Kidney (tissue), 14 donors: ENCODE data around the gene FBXO34. TPM values are rescaled to one million over a fixed set of nuclear protein-coding genes. Genes with fewer than 3 reads are reported as not detected.

Experiments
- DNase-seq, 5 donors: peaks; one replicate each; pipeline ENCODE4 v3.0.0-alpha.2; 2013 to 2020
- FAIRE-seq: peaks from 2 replicates; lab custom pipeline; 2012; peaks lifted over from hg19 to GRCh38; lab: Jason Lieb, UNC
- H3K27ac ChIP-seq, 2 donors: one replicate each; pipeline ENCODE4 v1.7.0; 2013; ENCODE audit warnings: low read depth in 2 of 2, low read length in 2 of 2, inconsistent platforms in 1 of 2
- H3K27me3 ChIP-seq: one replicate; pipeline ENCODE4 v1.7.1; 2013; ENCODE audit warnings: low read length, inconsistent platforms; ENCODE audit not compliant: control insufficient read depth, insufficient read depth
- H3K36me3 ChIP-seq, 3 donors: one replicate each; pipeline versions ENCODE4 v1.7.0 to v1.7.1; 2013; ENCODE audit warnings: low read length in 3 of 3, control low read depth in 1 of 3, inconsistent platforms in 1 of 3; ENCODE audit not compliant: insufficient read depth in 3 of 3, control insufficient read depth in 2 of 3
- H3K4me1 ChIP-seq, 3 donors: one replicate each; pipeline versions ENCODE4 v1.7.0 to v1.7.1; 2013; ENCODE audit warnings: low read length in 3 of 3, inconsistent platforms in 1 of 3, low read depth in 1 of 3; ENCODE audit not compliant: control insufficient read depth in 2 of 3, insufficient read depth in 2 of 3
- H3K4me3 ChIP-seq, 3 donors: one replicate each; pipeline versions ENCODE4 v1.7.0 to v1.8.1; 2013; ENCODE audit warnings: low read length in 3 of 3, control low read depth in 1 of 3, inconsistent platforms in 1 of 3
- H3K9ac ChIP-seq, 3 donors: one replicate each; pipeline versions ENCODE4 v1.7.0 to v1.7.1; 2013; ENCODE audit warnings: low read length in 3 of 3, control low read depth in 1 of 3, inconsistent platforms in 1 of 3
- H3K9me3 ChIP-seq, 3 donors: one replicate each; pipeline versions ENCODE4 v1.7.0 to v1.7.1; 2013; ENCODE audit warnings: low read length in 3 of 3, control low read depth in 1 of 3, inconsistent platforms in 1 of 3; ENCODE audit not compliant: control insufficient read depth in 2 of 3, insufficient read depth in 1 of 3
- intact Hi-C: fragments of 100-400 bp; cut with DNase I; formaldehyde crosslinking; loops from one replicate; pipeline ENCODE4 v1.11.1; 2022
- polyA plus RNA-seq: library from polyadenylated mRNA; stranded (reverse); fragments of 350-450 nt; fragmentation: Illumina TruSeq; extraction: RNeasy Lipid Tissue Mini Kit (QIAGEN cat#74804); gene quantifications from one replicate; pipeline ENCODE4 v1.2.3, GENCODE V29; 2014; ENCODE audit warnings: low read depth, low replicate concordance; ENCODE audit not compliant: insufficient read depth
- total RNA-seq: library from RNA; stranded (reverse); fragmentation: NEBNext Ultra II Directional; extraction: Animal tissue kit (Norgen Biotek cat#: 25700); gene quantifications from one replicate; pipeline ENCODE4 v1.2.1, GENCODE V29; 2021
- TF ChIP-seq, protein P1 (sequence below): IDR thresholded peaks from 3 replicates; pipeline ENCODE4 v1.5.1; 2012; ENCODE audit warnings: mild to moderate bottlenecking, moderate library complexity, borderline replicate concordance; ENCODE audit not compliant: insufficient read depth; ENCODE audit errors: extremely low read depth
- donor health status: control.
- donor health status: control.
- donor health status: control.
- donor health status: control.
- donor health status: control.
- donor health status: DM: yes; HTN: yes; CAD: no.
- donor health status: Normal renal cell carcinoma (clear cell type).

FBXO34 gene
- total and polyA plus RNA-seq, 2 donors from 2014 or later, result 12.8 to 38.5 TPM

DNA sequence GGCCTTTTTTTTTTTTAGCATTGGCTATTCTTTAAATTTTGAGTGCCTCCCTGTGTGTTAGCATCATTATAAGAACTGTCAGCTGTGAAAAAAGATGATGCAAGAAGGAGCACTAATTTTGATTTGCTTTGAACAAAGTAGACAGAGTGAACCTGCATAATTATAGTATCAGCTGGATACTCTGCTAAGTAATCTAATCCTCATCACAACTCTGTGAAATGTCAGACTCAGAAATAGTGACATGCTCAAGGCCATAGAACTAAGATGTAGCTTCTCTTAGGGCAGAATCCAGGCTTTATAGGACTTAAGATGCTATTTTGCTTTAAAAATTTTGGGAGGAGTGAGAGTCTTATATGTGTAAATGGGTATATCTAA is 31.9 kb downstream of the FBXO34 start:
- Histone ChIP-seq H3K9ac (no peak overlapping the region), H3K4me1 (peaks cover 0 to 11% (median 4%) of the 10 kb centered on the region in 3 donors), H3K36me3 (peaks cover 0 to 3% (median 0%) of the 10 kb centered on the region in 3 donors), H3K9me3 (no peaks in the 10 kb centered on the region), H3K27ac (no peak overlapping the region), H3K27me3 (no peaks in the 10 kb centered on the region), H3K4me3 (no peak overlapping the region)
- intact Hi-C loops, result no loop called here
- TF ChIP-seq, protein P1, sequence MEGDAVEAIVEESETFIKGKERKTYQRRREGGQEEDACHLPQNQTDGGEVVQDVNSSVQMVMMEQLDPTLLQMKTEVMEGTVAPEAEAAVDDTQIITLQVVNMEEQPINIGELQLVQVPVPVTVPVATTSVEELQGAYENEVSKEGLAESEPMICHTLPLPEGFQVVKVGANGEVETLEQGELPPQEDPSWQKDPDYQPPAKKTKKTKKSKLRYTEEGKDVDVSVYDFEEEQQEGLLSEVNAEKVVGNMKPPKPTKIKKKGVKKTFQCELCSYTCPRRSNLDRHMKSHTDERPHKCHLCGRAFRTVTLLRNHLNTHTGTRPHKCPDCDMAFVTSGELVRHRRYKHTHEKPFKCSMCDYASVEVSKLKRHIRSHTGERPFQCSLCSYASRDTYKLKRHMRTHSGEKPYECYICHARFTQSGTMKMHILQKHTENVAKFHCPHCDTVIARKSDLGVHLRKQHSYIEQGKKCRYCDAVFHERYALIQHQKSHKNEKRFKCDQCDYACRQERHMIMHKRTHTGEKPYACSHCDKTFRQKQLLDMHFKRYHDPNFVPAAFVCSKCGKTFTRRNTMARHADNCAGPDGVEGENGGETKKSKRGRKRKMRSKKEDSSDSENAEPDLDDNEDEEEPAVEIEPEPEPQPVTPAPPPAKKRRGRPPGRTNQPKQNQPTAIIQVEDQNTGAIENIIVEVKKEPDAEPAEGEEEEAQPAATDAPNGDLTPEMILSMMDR, result no peak
- no peak for DNase-seq
- no peak for FAIRE-seq

DNA sequence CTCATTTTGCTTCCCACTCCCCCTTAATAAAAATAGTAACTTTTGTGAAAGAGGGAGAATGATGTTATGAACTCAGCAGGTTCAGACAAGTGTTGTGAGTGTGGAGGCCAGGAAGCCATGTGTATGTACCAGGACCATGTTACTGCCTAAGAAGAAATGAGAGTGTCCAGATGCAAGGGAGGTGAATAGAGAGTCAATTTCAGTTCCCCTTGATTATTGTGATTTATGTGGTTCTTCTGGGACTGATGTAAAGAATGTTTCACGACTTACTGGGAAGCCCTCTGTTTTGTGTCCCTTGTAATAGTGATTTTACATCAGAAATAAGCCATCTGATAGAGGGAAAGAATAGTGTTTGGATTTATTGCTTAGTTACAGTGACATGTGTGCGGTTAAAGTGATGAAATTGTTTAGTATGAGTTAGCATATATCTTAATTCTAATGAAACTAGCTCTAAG is 32.5 kb downstream of the FBXO34 start:
- Histone ChIP-seq H3K27ac (no peak overlapping the region), H3K9ac (no peak overlapping the region), H3K9me3 (no peaks in the 10 kb centered on the region), H3K4me3 (no peak overlapping the region), H3K4me1 (peaks cover 0 to 14% (median 4%) of the 10 kb centered on the region in 3 donors), H3K36me3 (peaks cover 0 to 3% (median 0%) of the 10 kb centered on the region in 3 donors), H3K27me3 (no peaks in the 10 kb centered on the region)
- FAIRE-seq (no peak), DNase-seq (peak in 1 of 5 donors; percentile 21)
- TF ChIP-seq, protein P1, result no peak
- intact Hi-C loops, result no loop called here

DNA sequence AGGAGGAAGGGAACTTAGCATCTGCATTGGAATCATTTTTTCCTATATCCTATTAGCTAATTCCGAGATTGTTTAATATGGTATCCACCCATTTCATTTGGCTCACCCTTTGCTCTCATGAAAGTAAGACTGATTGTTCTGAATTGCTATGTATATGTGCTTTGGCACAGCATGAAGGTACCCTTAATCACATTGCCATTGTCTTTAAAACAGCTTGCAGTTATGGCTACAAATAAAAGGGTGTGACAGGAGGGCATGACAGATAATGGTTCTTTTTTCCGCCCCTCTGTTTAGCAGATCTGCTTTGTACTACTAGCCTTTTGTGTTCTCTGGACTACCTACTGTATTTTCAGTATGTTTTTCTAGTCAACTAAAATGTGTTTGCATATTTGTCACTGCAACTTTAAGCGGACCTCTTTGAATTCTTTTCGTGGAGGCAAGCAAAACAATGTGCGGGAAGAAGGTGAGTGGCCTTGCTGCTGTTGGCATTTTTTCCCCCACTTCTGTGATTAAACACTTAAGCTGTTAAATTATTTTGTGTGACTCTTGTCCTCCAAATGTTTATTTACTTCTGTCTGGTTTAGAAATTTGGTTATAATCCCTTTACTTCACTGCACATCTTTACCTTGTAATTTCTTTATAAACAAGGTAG is 35.8 kb downstream of the FBXO34 start:
- Histone ChIP-seq H3K4me3 (no peak overlapping the region), H3K9ac (no peak overlapping the region), H3K27me3 (no peaks in the 10 kb centered on the region), H3K4me1 (peaks cover 0 to 32% (median 7%) of the 10 kb centered on the region in 3 donors), H3K9me3 (peaks cover 0 to under 1% (median 0%) of the 10 kb centered on the region in 3 donors), H3K27ac (no peak overlapping the region), H3K36me3 (peaks cover 0 to under 1% (median 0%) of the 10 kb centered on the region in 3 donors)
- FAIRE-seq (no peak), DNase-seq (no peak)
- TF ChIP-seq, protein P1, result no peak
- intact Hi-C loops, result no loop called here

DNA sequence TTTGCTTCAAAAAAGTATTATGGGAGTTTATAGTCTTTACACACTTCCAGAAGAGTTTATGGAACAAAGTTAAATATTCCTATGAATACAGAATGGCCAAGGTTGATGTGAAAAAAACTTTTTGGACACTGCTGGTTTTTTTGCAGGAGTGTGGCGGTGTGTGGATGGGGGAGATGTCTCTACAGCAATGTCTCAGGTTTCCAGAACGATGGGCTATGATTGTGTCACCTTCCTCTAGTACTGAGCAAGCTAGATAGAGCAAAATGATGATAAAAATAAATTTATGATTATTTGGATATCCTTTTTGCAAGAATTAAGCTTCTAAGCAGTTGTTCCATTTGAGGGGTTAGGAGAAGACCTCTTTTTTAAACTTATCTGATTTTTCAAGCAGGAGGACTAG is 37.9 kb downstream of the FBXO34 start:
- peaks cover 0 to 11% (median 0%) of the 10 kb centered on the region in 3 donors for H3K9me3 ChIP-seq
- H3K9ac ChIP-seq, result no peak overlapping the region
- no peak overlapping the region for H3K4me3 ChIP-seq
- H3K4me1 ChIP-seq, result peaks cover 0 to 28% (median 5%) of the 10 kb centered on the region in 3 donors
- FAIRE-seq, result no peak
- intact Hi-C loops, result no loop called here
- no peaks in the 10 kb centered on the region for H3K27me3 ChIP-seq
- peaks cover 0 to 2% (median 0%) of the 10 kb centered on the region in 3 donors for H3K36me3 ChIP-seq
- TF ChIP-seq, protein P1, result no peak
- H3K27ac ChIP-seq, result no peak overlapping the region
- no peak for DNase-seq
